Prostate gland (tissue), 1 donor: Measurements from ENCODE around the gene CNBD2.

Experiments
- POLR2A ChIP-seq: fragments of 450-650 bp; IDR thresholded peaks from one replicate; pipeline ENCODE4 v1.6.1; 2016; ENCODE audit warnings: antibody characterized with exemption, mild to moderate bottlenecking
- POLR2AphosphoS5 ChIP-seq: sonication (generic); formaldehyde crosslinking; IDR thresholded peaks from one replicate; pipeline ENCODE4 v1.6.1; 2017; ENCODE audit warnings: antibody characterized with exemption

DNA sequence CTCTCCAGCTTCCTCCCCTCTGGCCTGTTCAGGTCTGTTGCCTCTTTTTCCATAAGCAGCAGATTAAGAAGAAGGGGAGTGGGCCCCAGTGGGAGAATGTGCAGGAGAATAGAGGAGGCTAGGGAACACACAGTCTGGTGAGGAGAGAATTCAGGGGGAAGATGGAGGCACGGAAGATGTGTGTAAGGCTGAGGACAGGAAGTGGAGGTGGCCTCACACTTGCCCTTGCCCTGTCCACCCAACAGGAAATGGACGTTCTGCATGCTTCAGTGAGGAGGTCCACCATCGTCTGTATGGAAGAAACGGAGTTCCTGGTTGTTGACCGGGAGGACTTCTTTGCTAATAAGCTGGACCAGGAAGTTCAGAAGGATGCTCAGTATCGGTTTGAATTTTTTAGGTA lies 16.0 kb downstream of the CNBD2 start:
- no peak for TF ChIP-seq POLR2AphosphoS5
- TF ChIP-seq POLR2A, result no peak
